Mucosa of gallbladder (tissue), 1 donor: Measurements from ENCODE around the gene TMEM47. TPM values are rescaled to one million over a fixed set of nuclear protein-coding genes. Genes with fewer than 3 reads are reported as not detected.

Experiments used
- DNase-seq: peaks from one replicate; pipeline ENCODE4 v3.0.0-alpha.2; 2020; ENCODE audit warnings: low spot score
- total RNA-seq: library from RNA; stranded (reverse); gene quantifications from one replicate; pipeline ENCODE4 v1.2.1, GENCODE V29; 2021
- donor health status: DM: no; HTN: no; CAD: no.

The TMEM47 gene
- total RNA-seq, result 27.5 TPM

GRCh38 chrX:34656842-34657725 lies at the start of gene TMEM47:
TSS of gene TMEM47 (minus strand) at chrX:34657285. CDS start at chrX:34657029, 256 bp downstream.
- DNase-seq, result peak; percentile 60

- no peak for DNase-seq
Observed at GRCh38 chrX:34687095-34687494, 30.0 kb upstream of the TMEM47 start.

GRCh38 chrX:34659575-34659974 lies 2.5 kb upstream of the TMEM47 start:
- DNase-seq, result no peak

- DNase-seq, result no peak
Observed at GRCh38 chrX:34658326-34658725, 1.2 kb upstream of the TMEM47 start.

GRCh38 chrX:34657726-34658070 lies 613 bp upstream of the TMEM47 start:
- DNase-seq, result no peak

GRCh38 chrX:34656467-34656841 lies 631 bp downstream of the TMEM47 start:
- DNase-seq, result no peak

GRCh38 chrX:34655501-34656455 lies 1.3 kb downstream of the TMEM47 start:
- DNase-seq, result no peak

- DNase-seq, result no peak
Observed at GRCh38 chrX:34654696-34655490, 2.2 kb downstream of the TMEM47 start.

GRCh38 chrX:34653811-34654210 lies 3.3 kb downstream of the TMEM47 start:
- no peak for DNase-seq

GRCh38 chrX:34642849-34643248 lies 14.2 kb downstream of the TMEM47 start:
- no peak for DNase-seq

- DNase-seq, result no peak
Observed at GRCh38 chrX:34638116-34638515, 19.0 kb downstream of the TMEM47 start.

GRCh38 chrX:34634349-34634748 lies 22.7 kb downstream of the TMEM47 start:
- no peak for DNase-seq

GRCh38 chrX:34632384-34632783 lies 24.7 kb downstream of the TMEM47 start:
- DNase-seq, result no peak

- no peak for DNase-seq
Observed at GRCh38 chrX:34631479-34632220, 25.4 kb downstream of the TMEM47 start.

GRCh38 chrX:34629572-34629971 lies 27.5 kb downstream of the TMEM47 start:
- no peak for DNase-seq

GRCh38 chrX:34624416-34624815 lies 32.7 kb downstream of the TMEM47 start:
- no peak for DNase-seq

- DNase-seq, result no peak
Observed at GRCh38 chrX:34619920-34620319, 37.2 kb downstream of the TMEM47 start.

GRCh38 chrX:34612036-34612435 lies 45.0 kb downstream of the TMEM47 start:
- no peak for DNase-seq

GRCh38 chrX:34598362-34598761 lies 58.7 kb downstream of the TMEM47 start:
- DNase-seq, result no peak

- no peak for DNase-seq
Observed at GRCh38 chrX:34586936-34587335, 70.1 kb downstream of the TMEM47 start.

GRCh38 chrX:34586346-34586911 lies 70.7 kb downstream of the TMEM47 start:
- no peak for DNase-seq
